Activated CD8-positive, alpha-beta memory T cell treated with anti-CD3 and anti-CD28 coated beads for 36 hours (primary cell): Measurements from ENCODE around the gene MICALL2. TPM values are rescaled to one million over a fixed set of nuclear protein-coding genes. Genes with fewer than 3 reads are reported as not detected.

Experiments used
- CTCF ChIA-PET: fragments of 350-600 bp; sonication (Branson Sonifier 250); formaldehyde crosslinking; loops from one replicate; lab custom pipeline; 2021; ENCODE audit warnings: antibody characterized with exemption; lab: Charles Lee
- POLR2A ChIA-PET: fragments of 350-600 bp; sonication (Branson Sonifier 250); formaldehyde crosslinking; loops from one replicate; lab custom pipeline; 2021; ENCODE audit warnings: antibody characterized with exemption; lab: Charles Lee
- total RNA-seq, 2 experiments: library from RNA; stranded (reverse); gene quantifications; one replicate each; pipeline ENCODE4 v1.2.3, GENCODE V29; 2021

Gene MICALL2
- total RNA-seq, 2 experiments from 2014 or later, result 2.3 to 5.2 TPM

DNA sequence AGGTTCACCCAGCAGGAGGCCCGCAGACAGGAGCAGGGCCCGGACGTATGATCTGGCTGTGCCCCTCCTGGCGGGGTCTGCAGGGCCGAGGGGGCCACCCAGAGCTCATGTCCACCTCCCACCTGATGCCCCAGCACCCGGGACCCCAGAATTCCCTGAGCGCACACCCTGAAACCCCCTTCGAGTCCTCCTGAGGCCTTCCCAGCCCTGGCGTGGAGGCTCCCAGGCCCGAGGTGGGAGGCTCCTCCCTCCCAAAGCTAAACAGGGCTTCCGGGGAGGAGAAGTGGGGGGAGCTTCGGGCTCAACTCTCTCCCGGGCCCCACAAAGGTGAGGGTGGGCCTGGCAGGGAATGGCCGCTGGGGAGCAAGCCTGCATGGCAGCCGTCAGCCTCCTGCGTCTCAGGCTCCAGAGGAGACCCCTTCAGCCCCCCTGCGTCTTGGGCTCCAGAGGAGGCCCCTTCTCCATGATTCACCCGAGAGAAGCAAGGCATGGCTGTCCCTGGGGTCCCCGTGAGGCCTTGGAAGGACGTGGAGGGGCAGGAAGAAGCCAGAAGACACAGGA is 30.2 kb downstream of the MICALL2 start:
- POLR2A ChIA-PET, result no interaction called here
- CTCF ChIA-PET, result interaction anchor here (0.8 to 1.0 kb wide), 2 partner anchors 11 to 208 kb away, joined by 3 to 4 read pairs; no protein-coding TSS in a partner anchor

DNA sequence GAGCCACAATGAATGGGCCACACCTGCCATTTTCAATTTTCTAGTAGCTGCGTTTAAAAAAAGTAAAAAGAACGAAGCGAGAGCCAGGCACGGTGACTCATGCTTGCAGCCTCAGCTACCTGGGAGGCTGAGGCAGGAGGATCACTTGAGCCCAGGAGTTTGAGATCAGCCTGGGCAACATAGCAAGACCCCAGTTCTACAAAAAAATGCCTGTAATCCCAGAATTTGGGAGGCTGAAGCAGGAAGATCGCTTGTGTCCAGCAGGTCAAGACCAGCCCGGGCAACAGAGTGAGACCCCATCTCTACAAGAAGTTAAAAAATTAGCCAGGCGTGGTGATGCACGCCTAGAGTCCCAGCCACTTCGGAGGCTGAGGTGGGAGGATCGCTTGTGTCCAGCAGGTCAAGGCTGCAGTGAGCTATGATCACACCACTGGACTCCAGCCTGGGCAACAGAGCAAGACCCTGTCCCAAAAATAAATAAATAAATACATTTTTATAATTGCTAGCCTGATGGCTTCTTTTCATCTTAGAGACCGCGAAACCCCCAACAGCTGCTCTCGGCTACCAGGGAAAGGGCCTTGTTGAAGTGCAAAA is 32.1 kb downstream of the MICALL2 start:
- ChIA-PET CTCF (no interaction called here), POLR2A (no interaction called here)

- ChIA-PET POLR2A (no interaction called here), CTCF (interaction anchor here (1.2 kb wide), 1 partner anchor 13 kb away, joined by 4 read pairs; no protein-coding TSS in a partner anchor)
These were observed 32.8 kb downstream of the MICALL2 start for GRCh38 chr7:1426474-1426873.

- ChIA-PET POLR2A (no interaction called here), CTCF (interaction anchor here (1.2 to 1.5 kb wide), 2 partner anchors 13 to 49 kb away, joined by 3 to 4 read pairs; no protein-coding TSS in a partner anchor)
These were observed 33.8 kb downstream of the MICALL2 start for GRCh38 chr7:1425292-1426136.

GRCh38 chr7:1424041-1424440 is 35.2 kb downstream of the MICALL2 start:
- ChIA-PET POLR2A (no interaction called here), CTCF (interaction anchor here (1.5 kb wide), 1 partner anchor 51 kb away, joined by 3 read pairs; no protein-coding TSS in a partner anchor)

GRCh38 chr7:1423264-1423811 is 35.9 kb downstream of the MICALL2 start:
- ChIA-PET POLR2A (no interaction called here), CTCF (interaction anchor here (1.2 kb wide), 1 partner anchor 9 kb away, joined by 3 read pairs; no protein-coding TSS in a partner anchor)

GRCh38 chr7:1422512-1423263 is 36.6 kb downstream of the MICALL2 start:
- CTCF ChIA-PET, result interaction anchor here (1.2 kb wide), 1 partner anchor 10 kb away, joined by 3 read pairs; no protein-coding TSS in a partner anchor
- POLR2A ChIA-PET, result no interaction called here

- CTCF ChIA-PET, result interaction anchor here (1.2 kb wide), 1 partner anchor 11 kb away, joined by 3 read pairs; no protein-coding TSS in a partner anchor
- POLR2A ChIA-PET, result no interaction called here
These were observed 37.3 kb downstream of the MICALL2 start for GRCh38 chr7:1421946-1422345.

GRCh38 chr7:1421020-1421790 is 38.1 kb downstream of the MICALL2 start:
- POLR2A ChIA-PET, result no interaction called here
- CTCF ChIA-PET, result no interaction called here

- POLR2A ChIA-PET, result no interaction called here
- CTCF ChIA-PET, result no interaction called here
These were observed 39.6 kb downstream of the MICALL2 start for GRCh38 chr7:1419688-1420087.

DNA sequence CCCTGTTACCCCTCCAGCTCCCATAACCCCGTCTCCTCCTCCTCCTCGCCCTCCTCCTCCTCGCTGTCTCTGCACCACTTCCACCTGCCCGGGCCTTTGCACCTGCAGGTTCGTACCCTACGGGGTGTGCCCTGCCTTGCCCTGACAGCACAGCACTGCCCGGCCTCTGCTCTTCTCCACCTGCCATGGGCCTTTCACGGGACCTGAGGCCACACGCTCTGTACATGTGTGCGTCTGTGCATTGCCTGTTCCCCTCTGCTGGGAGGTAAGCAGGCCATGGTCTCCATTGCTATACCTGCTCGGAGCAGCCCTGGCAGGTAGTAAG is 40.0 kb downstream of the MICALL2 start:
- ChIA-PET CTCF (no interaction called here), POLR2A (no interaction called here)

DNA sequence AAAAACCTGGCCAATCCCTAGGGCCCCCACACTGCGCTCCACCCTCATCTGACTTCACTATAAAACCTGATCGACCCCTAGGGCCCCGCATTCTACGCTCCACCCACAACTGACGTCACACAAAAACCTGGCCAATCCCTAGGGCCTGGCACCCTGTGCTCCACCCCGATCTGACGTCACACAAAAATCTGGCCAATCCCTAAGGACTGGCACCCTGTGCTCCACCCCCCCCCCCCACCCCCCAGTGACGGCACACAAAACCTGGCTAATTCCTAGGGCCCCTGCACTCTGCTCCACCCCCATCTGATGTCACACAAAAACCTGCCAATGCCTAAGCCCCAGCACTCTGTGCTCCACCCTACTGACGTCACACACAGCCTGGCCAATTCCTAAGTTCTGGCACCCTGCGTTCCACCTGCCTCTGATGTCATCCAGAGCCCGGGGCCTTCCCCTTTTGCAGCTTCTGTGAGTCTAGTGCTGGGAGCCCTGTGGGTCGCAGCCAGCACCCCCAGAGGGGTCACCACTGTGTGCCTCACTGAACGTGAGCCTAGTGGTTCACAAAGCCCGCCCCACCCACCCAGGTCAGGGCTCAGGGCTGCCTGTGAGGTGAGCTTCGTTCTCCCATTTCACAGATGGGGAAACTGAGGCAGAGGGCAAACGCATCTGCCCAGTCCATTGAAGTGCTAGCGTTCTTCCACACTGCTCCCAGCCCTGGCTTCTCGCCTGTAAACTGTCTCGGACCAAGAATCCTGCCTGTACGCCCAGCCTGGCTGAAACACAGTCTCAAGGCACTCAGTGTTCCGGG is 40.6 kb downstream of the MICALL2 start:
- CTCF ChIA-PET, result interaction anchor here (1.1 to 2.6 kb wide), 4 partner anchors 11 to 128 kb away, joined by 3 to 13 read pairs (median 6); no protein-coding TSS in a partner anchor
- POLR2A ChIA-PET, result no interaction called here

DNA sequence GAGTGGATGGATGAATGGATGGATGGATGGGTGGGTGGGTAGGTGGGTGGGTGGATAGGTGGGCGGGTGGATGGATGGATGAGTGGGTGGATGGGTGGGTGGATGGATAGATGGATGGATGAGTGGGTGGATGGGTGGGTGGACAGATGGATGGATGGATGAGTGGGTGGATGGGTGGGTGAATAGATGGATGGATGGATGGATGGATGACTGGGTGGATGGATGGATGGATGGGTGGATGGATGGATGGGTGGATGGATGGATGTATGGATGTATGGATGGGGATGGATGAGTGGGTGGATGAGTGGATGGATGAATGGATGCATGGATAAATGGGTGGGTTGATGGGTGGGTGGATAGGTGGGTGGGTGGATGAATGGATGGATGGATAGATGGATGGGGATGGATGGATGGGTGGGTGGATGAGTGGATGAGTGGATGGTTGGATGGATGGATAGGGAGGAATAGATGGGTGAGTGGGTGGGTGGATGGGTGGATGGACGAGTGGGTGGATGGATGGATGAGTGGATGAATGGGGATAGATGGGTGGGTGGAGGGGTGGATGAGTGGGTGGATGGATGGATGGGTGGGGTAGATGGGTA is 43.8 kb downstream of the MICALL2 start:
- ChIA-PET POLR2A (no interaction called here), CTCF (no interaction called here)

DNA sequence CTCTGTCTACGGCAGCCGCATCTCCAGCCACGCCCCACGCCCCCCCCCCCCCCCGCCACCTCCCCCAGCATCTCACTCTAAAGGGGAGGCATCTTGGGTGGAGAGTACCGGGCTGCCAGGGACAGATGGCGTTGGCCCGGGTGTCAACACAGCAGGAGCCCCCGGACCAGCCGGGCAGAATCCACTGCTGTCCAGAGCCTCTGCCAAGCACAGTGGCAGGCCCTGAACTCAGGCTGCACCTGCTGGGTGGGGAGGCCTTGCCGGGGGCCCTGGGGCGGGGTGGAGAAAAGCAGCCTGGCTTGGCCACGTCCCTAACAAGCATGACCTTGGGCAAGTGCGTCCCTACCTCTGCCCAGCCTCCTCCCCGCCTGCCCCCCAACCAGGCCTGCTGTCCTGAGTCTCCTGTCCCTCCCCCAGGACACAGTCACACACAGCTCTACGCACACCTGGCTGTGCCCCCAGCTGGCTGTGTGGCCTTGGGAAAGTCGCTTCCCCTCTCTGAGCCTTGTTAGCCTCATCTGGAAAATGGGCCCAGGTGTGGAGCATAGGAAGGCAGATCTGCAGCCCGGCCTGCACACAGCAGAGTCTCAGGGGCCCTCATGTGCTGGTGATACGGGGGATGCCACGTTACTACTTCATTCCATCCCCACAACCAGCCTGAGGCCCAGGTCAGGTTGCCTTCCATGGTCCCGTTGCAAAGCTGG is 45.2 kb downstream of the MICALL2 start:
- POLR2A ChIA-PET, result no interaction called here
- CTCF ChIA-PET, result interaction anchor here (1.3 kb wide), 1 partner anchor 18 kb away, joined by 3 read pairs; no protein-coding TSS in a partner anchor

DNA sequence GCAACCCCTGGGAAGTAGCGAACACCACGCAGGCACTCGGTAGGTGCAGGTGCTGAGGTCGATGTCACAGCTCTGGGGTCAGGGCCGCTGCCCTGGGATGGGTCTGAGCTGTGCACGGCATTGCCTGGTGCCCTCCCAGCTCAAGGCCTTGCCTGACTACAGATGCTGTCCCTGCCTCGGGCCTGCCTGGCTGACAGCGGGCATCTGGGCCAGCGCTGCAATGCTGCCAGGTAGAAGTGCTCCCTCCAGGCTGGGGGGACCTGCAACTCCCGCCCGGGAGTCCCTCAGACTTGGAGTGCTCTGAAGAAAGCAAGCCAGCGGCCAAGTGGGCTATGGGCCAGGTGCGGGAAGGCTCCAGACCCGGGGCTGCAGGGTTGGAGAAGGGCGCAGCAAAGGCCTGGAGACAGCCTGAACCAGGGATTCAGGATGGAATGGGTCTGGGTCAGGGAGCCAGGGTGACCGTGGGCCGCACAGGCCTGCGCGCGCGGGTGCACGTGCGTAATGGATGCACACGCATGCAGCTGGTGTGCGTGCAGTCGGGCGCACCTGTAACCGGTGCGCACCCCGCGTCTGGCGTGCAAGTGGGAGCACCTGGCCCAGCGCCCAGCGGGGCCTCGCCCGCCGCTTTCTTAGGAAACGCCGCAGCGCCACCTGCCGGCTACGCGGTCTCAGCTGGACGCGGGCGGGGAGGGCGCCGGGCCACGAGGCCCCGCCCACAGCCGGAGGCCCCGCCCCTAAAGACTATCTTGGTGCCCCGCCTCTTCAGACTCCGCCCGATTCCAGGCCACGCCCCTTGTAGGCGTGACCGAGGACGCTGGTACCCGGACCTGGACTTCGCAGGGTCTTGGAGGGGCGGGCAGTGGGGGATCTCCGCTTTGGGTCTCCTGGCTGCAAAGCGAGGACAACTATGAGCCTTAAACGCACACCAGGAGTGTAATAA is 46.7 kb downstream of the MICALL2 start:
- POLR2A ChIA-PET, result no interaction called here

More for the DNA sequence above, 46.7 kb downstream of the MICALL2 start:
- CTCF ChIA-PET, result interaction anchor here (0.7 to 3.1 kb wide), 8 partner anchors 13 to 532 kb away, joined by 3 to 20 read pairs (median 4); no protein-coding TSS in a partner anchor
